Liver (tissue), 9 donors: ENCODE results near the gene FAXC. TPM values are rescaled to one million over a fixed set of nuclear protein-coding genes. Genes with fewer than 3 reads are reported as not detected.

Source experiments
- DNase-seq: peaks from one replicate; pipeline ENCODE4 v3.0.0-alpha.2; 2017; ENCODE audit warnings: low spot score
- H3K27ac ChIP-seq, 2 donors: one replicate each; pipeline ENCODE4 v1.7.0; 2013; ENCODE audit warnings: inconsistent platforms in 2 of 2, low read length in 2 of 2, control low read depth in 1 of 2, low read depth in 1 of 2, mild to moderate bottlenecking in 1 of 2
- H3K27me3 ChIP-seq, 4 donors: one replicate each; pipeline versions ENCODE4 v1.6.1 to v1.7.0; 2013; ENCODE audit warnings: low read length in 3 of 4, inconsistent platforms in 1 of 4, mild to moderate bottlenecking in 1 of 4, moderate library complexity in 1 of 4; ENCODE audit not compliant: control insufficient read depth in 4 of 4, insufficient read depth in 4 of 4
- H3K36me3 ChIP-seq, 4 donors: one replicate each; pipeline versions ENCODE4 v1.6.1 to v1.7.0; 2013; ENCODE audit warnings: low read length in 3 of 4, mild to moderate bottlenecking in 3 of 4, low read depth in 1 of 4, moderate library complexity in 1 of 4; ENCODE audit not compliant: control insufficient read depth in 4 of 4, insufficient read depth in 3 of 4
- H3K4me1 ChIP-seq, 4 donors: one replicate each; pipeline versions ENCODE4 v1.6.1 to v1.7.0; 2013; ENCODE audit warnings: low read length in 3 of 4, mild to moderate bottlenecking in 3 of 4, moderate library complexity in 1 of 4; ENCODE audit not compliant: control insufficient read depth in 4 of 4, insufficient read depth in 4 of 4
- H3K4me3 ChIP-seq, 3 donors: one replicate each; pipeline versions ENCODE4 v1.6.1 to v1.7.0; 2013; ENCODE audit warnings: low read length in 3 of 3, control low read depth in 1 of 3, low read depth in 1 of 3, mild to moderate bottlenecking in 1 of 3
- H3K9ac ChIP-seq, 2 donors: one replicate each; pipeline ENCODE4 v1.7.0; 2013; ENCODE audit warnings: low read length in 2 of 2, mild to moderate bottlenecking in 2 of 2, moderate library complexity in 2 of 2, control low read depth in 1 of 2, low read depth in 1 of 2
- H3K9me3 ChIP-seq, 4 donors: one replicate each; pipeline versions ENCODE4 v1.6.1 to v1.7.0; 2013; ENCODE audit warnings: low read length in 3 of 4; ENCODE audit not compliant: control insufficient read depth in 4 of 4
- ATF3 ChIP-seq: IDR thresholded peaks from 2 replicates; pipeline ENCODE4 v1.6.1; 2016; ENCODE audit warnings: antibody characterized with exemption
- EGR1 ChIP-seq, 2 donors: IDR thresholded peaks; 2 replicates each; pipeline ENCODE4 v1.6.1; 2016 to 2018; ENCODE audit warnings: antibody characterized with exemption in 2 of 2, low read depth in 2 of 2
- FOXA1 ChIP-seq: IDR thresholded peaks from 2 replicates; pipeline ENCODE4 v1.6.1; 2016; ENCODE audit warnings: antibody characterized with exemption
- FOXA2 ChIP-seq: IDR thresholded peaks from 2 replicates; pipeline ENCODE4 v1.6.1; 2016; ENCODE audit warnings: antibody characterized with exemption
- GABPA ChIP-seq, 2 donors: IDR thresholded peaks in 1 of 2; conservative IDR thresholded peaks in 1 of 2; 2 replicates each; pipeline ENCODE4 v1.6.1; 2016; ENCODE audit warnings: antibody characterized with exemption in 2 of 2, mild to moderate bottlenecking in 1 of 2, moderate library complexity in 1 of 2
- HNF4A ChIP-seq, 2 donors: conservative IDR thresholded peaks; 2 replicates each; pipeline ENCODE4 v1.6.1; 2016; ENCODE audit warnings: antibody characterized with exemption in 2 of 2, mild to moderate bottlenecking in 2 of 2
- HNF4G ChIP-seq: IDR thresholded peaks from 2 replicates; pipeline ENCODE4 v1.6.1; 2016; ENCODE audit warnings: antibody characterized with exemption
- JUND ChIP-seq, 2 donors: IDR thresholded peaks; 2 replicates each; pipeline ENCODE4 v1.6.1; 2016; ENCODE audit warnings: antibody characterized with exemption in 2 of 2
- MAX ChIP-seq: IDR thresholded peaks from 2 replicates; pipeline ENCODE4 v1.6.1; 2016; ENCODE audit warnings: antibody characterized with exemption
- NR2F2 ChIP-seq: IDR thresholded peaks from 2 replicates; pipeline ENCODE4 v1.6.1; 2016; ENCODE audit warnings: antibody characterized with exemption
- RAD21 ChIP-seq, 2 donors: IDR thresholded peaks; 2 replicates each; pipeline ENCODE4 v1.6.1; 2016; ENCODE audit warnings: antibody characterized with exemption in 2 of 2, mild to moderate bottlenecking in 2 of 2
- REST ChIP-seq: IDR thresholded peaks from 2 replicates; pipeline ENCODE4 v1.6.1; 2016; ENCODE audit warnings: antibody characterized with exemption, mild to moderate bottlenecking
- RXRA ChIP-seq, 2 donors: IDR thresholded peaks; 2 replicates each; pipeline ENCODE4 v1.6.1; 2017 to 2018; ENCODE audit warnings: antibody characterized with exemption in 2 of 2, mild to moderate bottlenecking in 1 of 2
- SP1 ChIP-seq: IDR thresholded peaks from 2 replicates; pipeline ENCODE4 v1.6.1; 2018; ENCODE audit warnings: antibody characterized with exemption, mild to moderate bottlenecking
- TAF1 ChIP-seq: conservative IDR thresholded peaks from 2 replicates; pipeline ENCODE4 v1.6.1; 2016; ENCODE audit warnings: antibody characterized with exemption, mild to moderate bottlenecking
- YY1 ChIP-seq: IDR thresholded peaks from 2 replicates; pipeline ENCODE4 v1.6.1; 2016; ENCODE audit warnings: antibody characterized with exemption, mild to moderate bottlenecking
- WGBS: extraction: QIAGEN DNeasy Blood & Tissue Kit; methylation state at CpG from one replicate; pipeline ENCODE4 v1.1.7; 2013; 5-methylcytosine and 5-hydroxymethylcytosine counted together
- polyA plus RNA-seq, 2 donors: library from polyadenylated mRNA; stranded (reverse) in 1 of 2; unstranded in 1 of 2; fragments of 200-250 nt in 1 of 2; fragments of >200 nt in 1 of 2; fragmentation: Nextera tagmentation in 1 of 2; extraction: Ambion mirVana in 1 of 2; gene quantifications; one replicate each; pipeline versions ENCODE4 v1.2.1 to v1.2.3, GENCODE V29; 2013 to 2015
- total RNA-seq, 2 donors: library from RNA; depleted of rRNA; stranded (reverse); fragments of >200 nt; gene quantifications; one replicate each; pipeline ENCODE4 v1.2.3, GENCODE V29; 2014
- TF ChIP-seq, protein P1 (sequence below): IDR thresholded peaks from 2 replicates; pipeline ENCODE4 v1.6.1; 2016; ENCODE audit warnings: antibody characterized with exemption
- donor health status: healthy.
- donor health status: healthy.
- donor health status: healthy.
- donor health status: healthy.
- donor health status: healthy.

The FAXC gene
- total and polyA plus RNA-seq, 4 donors, result under 0.01 to 0.14 TPM; not detected in 2

DNA sequence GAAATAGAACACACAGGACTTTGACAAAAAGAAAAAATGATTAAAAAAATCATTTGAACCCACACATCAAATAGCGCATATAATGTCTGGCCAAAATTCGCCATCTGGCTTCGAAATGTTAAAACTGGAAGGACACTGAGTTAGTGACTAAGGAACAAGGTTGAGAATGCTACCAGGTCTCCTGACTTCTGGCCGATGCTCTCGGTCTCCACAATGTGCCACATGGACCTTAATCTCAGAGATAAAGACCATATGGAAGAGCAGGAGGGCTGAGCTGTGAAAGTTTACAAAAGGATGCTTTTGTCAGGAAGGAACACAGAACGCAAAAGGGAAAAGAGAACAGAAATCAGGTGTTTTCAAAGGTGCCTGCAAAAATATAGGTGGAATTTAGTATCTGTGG, 54.7 kb downstream of the FAXC start:
- H3K36me3 ChIP-seq, result no peaks in the 10 kb centered on the region
- no peak for TF ChIP-seq FOXA2
- TF ChIP-seq, protein P1, sequence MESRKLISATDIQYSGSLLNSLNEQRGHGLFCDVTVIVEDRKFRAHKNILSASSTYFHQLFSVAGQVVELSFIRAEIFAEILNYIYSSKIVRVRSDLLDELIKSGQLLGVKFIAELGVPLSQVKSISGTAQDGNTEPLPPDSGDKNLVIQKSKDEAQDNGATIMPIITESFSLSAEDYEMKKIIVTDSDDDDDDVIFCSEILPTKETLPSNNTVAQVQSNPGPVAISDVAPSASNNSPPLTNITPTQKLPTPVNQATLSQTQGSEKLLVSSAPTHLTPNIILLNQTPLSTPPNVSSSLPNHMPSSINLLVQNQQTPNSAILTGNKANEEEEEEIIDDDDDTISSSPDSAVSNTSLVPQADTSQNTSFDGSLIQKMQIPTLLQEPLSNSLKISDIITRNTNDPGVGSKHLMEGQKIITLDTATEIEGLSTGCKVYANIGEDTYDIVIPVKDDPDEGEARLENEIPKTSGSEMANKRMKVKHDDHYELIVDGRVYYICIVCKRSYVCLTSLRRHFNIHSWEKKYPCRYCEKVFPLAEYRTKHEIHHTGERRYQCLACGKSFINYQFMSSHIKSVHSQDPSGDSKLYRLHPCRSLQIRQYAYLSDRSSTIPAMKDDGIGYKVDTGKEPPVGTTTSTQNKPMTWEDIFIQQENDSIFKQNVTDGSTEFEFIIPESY, result no peak
- peaks cover 0 to 8% (median 0%) of the 10 kb centered on the region in 4 donors for H3K27me3 ChIP-seq
- no peak overlapping the region for H3K9ac ChIP-seq
- DNase-seq, result no peak
- no peak overlapping the region for H3K27ac ChIP-seq
- H3K9me3 ChIP-seq, result peaks cover 0 to 5% (median 0%) of the 10 kb centered on the region in 4 donors
- H3K4me3 ChIP-seq, result no peak overlapping the region
- WGBS, result 84% methylated on average over 6 of the region's 6 CpGs
- H3K4me1 ChIP-seq, result no peaks in the 10 kb centered on the region

- Histone ChIP-seq H3K9ac (no peak overlapping the region), H3K4me3 (no peak overlapping the region), H3K27ac (no peak overlapping the region), H3K4me1 (no peaks in the 10 kb centered on the region), H3K9me3 (no peaks in the 10 kb centered on the region), H3K36me3 (no peaks in the 10 kb centered on the region), H3K27me3 (no peaks in the 10 kb centered on the region)
- TF ChIP-seq MAX (no peak), SP1 (no peak), RXRA (IDR thresholded peaks at IDR 0.05) (no peak), YY1 (no peak), FOXA1 (no peak), ATF3 (no peak), HNF4G (no peak), EGR1 (IDR thresholded peaks at IDR 0.05; ENCODE audit: low read depth in 2 of 2) (no peak), REST (no peak), NR2F2 (no peak), GABPA (IDR thresholded peaks at IDR 0.05 in 1 of 2, conservative IDR thresholded peaks at IDR 0.05 in 1 of 2) (no peak)
- WGBS, result 66% methylated on average over 2 of the region's 2 CpGs
- no peak for DNase-seq
These were observed 59.8 kb downstream of the FAXC start for GRCh38 chr6:99289701-99290100.

DNA sequence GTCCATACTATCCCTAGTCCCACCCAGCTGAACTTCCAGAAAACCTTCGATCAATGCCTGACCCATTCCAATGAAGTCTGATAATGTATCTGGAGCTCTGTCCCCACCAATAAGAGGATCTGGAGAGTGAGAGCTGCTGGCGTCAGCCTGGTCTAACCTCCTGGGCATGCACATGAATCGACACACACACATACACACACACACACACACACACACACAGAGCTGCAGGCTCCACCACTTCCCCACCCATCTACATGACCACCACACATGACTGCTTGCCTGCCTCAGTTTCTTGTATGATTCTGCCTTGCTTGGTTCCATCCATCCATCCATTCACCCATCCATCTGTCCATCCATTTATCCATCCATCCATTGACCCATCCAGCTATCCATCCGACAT, 60.8 kb downstream of the FAXC start:
- Histone ChIP-seq H3K27me3 (no peaks in the 10 kb centered on the region), H3K4me1 (no peaks in the 10 kb centered on the region), H3K9ac (no peak overlapping the region), H3K4me3 (no peak overlapping the region), H3K36me3 (no peaks in the 10 kb centered on the region), H3K9me3 (no peaks in the 10 kb centered on the region), H3K27ac (no peak overlapping the region)
- 79% methylated on average over 4 of the region's 4 CpGs for WGBS
- no peak for DNase-seq
- no peak for TF ChIP-seq FOXA2
- TF ChIP-seq SP1, result no peak
- TF ChIP-seq EGR1 (IDR thresholded peaks at IDR 0.05; ENCODE audit: low read depth in 2 of 2), result no peak
- TF ChIP-seq JUND (IDR thresholded peaks at IDR 0.05), result no peak
- TF ChIP-seq MAX, result no peak
- TF ChIP-seq, protein P1, result no peak
- no peak for TF ChIP-seq TAF1
- no peak for TF ChIP-seq RAD21 (IDR thresholded peaks at IDR 0.05)
- no peak for TF ChIP-seq RXRA (IDR thresholded peaks at IDR 0.05)
- TF ChIP-seq FOXA1, result no peak
- TF ChIP-seq HNF4A (conservative IDR thresholded peaks at IDR 0.05), result no peak
